Measurements from ENCODE around the gene ZFP36L2. TPM values are rescaled to one million over a fixed set of nuclear protein-coding genes. Genes with fewer than 3 reads are reported as not detected.

Gene ZFP36L2
- polyA plus RNA-seq, 1 of the 3 experiments (the other 2 are of a cell fraction) = 18.4 TPM

GRCh38 chr2:43224571-43225092 lies 1.8 kb downstream of the ZFP36L2 start:
- Histone ChIP-seq H3K79me2 (ENCODE audit: insufficient read depth) (peaks cover 76% of the 10 kb centered on the region), H4K20me1 (ENCODE audit: insufficient read depth) (peaks cover 34% of the 10 kb centered on the region), H3K4me3 (ENCODE audit: low read depth in 2 of 2, low read length in 1 of 2) (peak overlapping the region; percentile 95 to 97), H2AFZ (ENCODE audit: low read depth) (no peak overlapping the region), H3K4me1 (ENCODE audit: control insufficient read depth in 1 of 2, insufficient read depth in 2 of 2, low read depth in 1 of 2, low read length in 1 of 2) (peaks cover 35 to 69% of the 10 kb centered on the region in 2 experiments), H3K4me2 (peak overlapping the region; percentile 83), H3F3A (replicated peaks; ENCODE audit: insufficient read depth) (peaks cover 59% of the 10 kb centered on the region), H3K27ac (ENCODE audit: low read depth in 2 of 2, low read length in 1 of 2) (peak overlapping the region; percentile 94 to 95; a peak in 3 of 4 replicates), H3K36me3 (replicated peaks in 1 of 2; ENCODE audit: control insufficient read depth in 1 of 2, insufficient read depth in 2 of 2, low read length in 1 of 2) (peaks cover 21 to 31% of the 10 kb centered on the region in 2 experiments), H3K9ac (peak overlapping the region; percentile 99; the same call in 1 of the 2 replicates), H3K27me3 (ENCODE audit: insufficient read depth) (no peaks in the 10 kb centered on the region), H3K9me3 (no peaks in the 10 kb centered on the region), H3K9me2 (no peaks in the 10 kb centered on the region)
- ChIA-PET CTCF (interaction anchor here (0.7 to 16.3 kb wide), 35 partner anchors 13 to 415 kb away, joined by 3 to 299 read pairs (median 3); no protein-coding TSS in a partner anchor), POLR2A (interaction anchor here (0.7 to 1.2 kb wide), 3 partner anchors 95 to 249 kb away, joined by 3 to 5 read pairs (median 3); no protein-coding TSS in a partner anchor)
- TF ChIP-seq USF1 (IDR thresholded peaks at IDR 0.05; ENCODE audit: borderline replicate concordance, low read depth) = no peak
- no peak for TF ChIP-seq CTCF (IDR thresholded peaks at IDR 0.05)
- TF ChIP-seq USF2 (IDR thresholded peaks at IDR 0.05; ENCODE audit: borderline replicate concordance, low read depth, low read length) = no peak
- TF ChIP-seq MAX (IDR thresholded peaks at IDR 0.05; ENCODE audit: low read depth) = no peak
- TF ChIP-seq JUND (IDR thresholded peaks at IDR 0.05) = no peak
- no peak for TF ChIP-seq IRF3 (IDR thresholded peaks at IDR 0.05; ENCODE audit: low read depth, low read length)
- no peak for TF ChIP-seq TAF1 (IDR thresholded peaks at IDR 0.05; ENCODE audit: borderline replicate concordance, low read depth, low read length)
- no peak for TF ChIP-seq RXRA (IDR thresholded peaks at IDR 0.05; ENCODE audit: borderline replicate concordance, low read depth)
- no peak for TF ChIP-seq TEAD4 (IDR thresholded peaks at IDR 0.05; ENCODE audit: borderline replicate concordance, insufficient read depth)
- no peak for TF ChIP-seq FOXM1 (IDR thresholded peaks at IDR 0.05; ENCODE audit: low read depth)
- TF ChIP-seq POLR2AphosphoS5 (IDR thresholded peaks at IDR 0.05; ENCODE audit: low read depth, low read length) = no peak
- no peak for TF ChIP-seq SMC3 (IDR thresholded peaks at IDR 0.05; ENCODE audit: low read depth, low read length)
- TF ChIP-seq TCF12 (IDR thresholded peaks at IDR 0.05) = no peak
- TF ChIP-seq NRF1 (IDR thresholded peaks at IDR 0.05; ENCODE audit: low read depth, low read length) = no peak
- TF ChIP-seq RFX5 (IDR thresholded peaks at IDR 0.05; ENCODE audit: low read length) = no peak
- TF ChIP-seq EZH2phosphoT487 (IDR thresholded peaks at IDR 0.05; ENCODE audit: borderline replicate concordance, low read depth) = no peak
- no peak for TF ChIP-seq GABPA (IDR thresholded peaks at IDR 0.05; ENCODE audit: low read depth)
- TF ChIP-seq FOXJ3 (CRISPR knock-in tag; IDR thresholded peaks at IDR 0.05) = no peak
- no peak for TF ChIP-seq MEF2A (IDR thresholded peaks at IDR 0.05; ENCODE audit: borderline replicate concordance, low read depth)
- peak; percentile 61 for DNase-seq
- 46% methylated on average over 50 of the region's 74 CpGs for WGBS (ENCODE audit: low lambda C conversion rate)
